ENCODE measurements around the gene PODN. TPM values are rescaled to one million over a fixed set of nuclear protein-coding genes. Genes with fewer than 3 reads are reported as not detected.

The PODN gene
- total and polyA plus RNA-seq, 11 donors, result 5.2 to 61.8 (median 16.7) TPM

DNA sequence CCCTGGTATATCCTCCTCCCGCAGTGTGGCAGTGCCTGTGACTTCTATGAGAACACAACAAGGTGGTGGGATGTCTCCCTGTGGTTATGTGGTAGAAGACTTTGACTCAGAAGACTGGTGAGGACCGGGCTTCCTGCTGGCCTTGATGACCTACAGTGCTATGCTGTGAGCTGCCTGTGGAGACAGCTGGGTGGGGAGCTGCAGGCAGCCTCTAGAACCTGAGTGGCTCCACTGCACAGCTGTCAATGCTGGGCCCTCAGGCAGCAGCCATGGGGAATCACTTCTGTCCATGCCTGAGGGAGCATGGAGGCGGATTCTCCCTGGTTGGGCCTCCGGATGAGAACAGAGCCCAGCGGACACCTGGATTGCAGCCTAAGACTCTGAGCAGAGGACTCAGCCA, 65.5 kb downstream of the PODN start:
- intact Hi-C loops (cut with DNase I), result loop anchor here in 1 of 10 donors (10.0 kb wide), 1 partner anchor 63 kb away; the partner anchor contains the start of gene PODN

DNA sequence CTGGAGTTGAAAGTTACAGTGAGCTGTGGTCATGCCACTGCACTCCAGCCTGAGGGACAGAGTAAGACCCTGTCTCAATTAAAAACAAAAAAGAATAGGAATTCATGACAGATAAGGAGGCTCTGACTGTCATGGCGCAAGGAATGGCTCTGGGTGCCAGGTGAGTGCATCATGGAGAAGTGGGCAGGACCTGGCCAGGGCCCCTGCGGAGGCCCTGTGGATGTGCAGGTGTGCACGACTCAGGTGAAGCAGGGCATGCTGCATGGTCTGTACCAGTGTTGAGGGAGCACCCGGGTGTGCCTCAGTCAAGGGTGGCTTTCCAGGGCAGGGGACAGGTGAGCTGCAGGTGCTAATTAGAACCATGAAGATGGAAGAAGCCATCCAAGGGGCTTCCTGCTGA, 66.4 kb downstream of the PODN start:
- H3K27me3 ChIP-seq, result no peaks in the 10 kb centered on the region
- 91 to 96% (median 95%) methylated on average over 4 of the region's 4 CpGs for WGBS, 4 donors
- intact Hi-C loops (cut with DNase I), result loop anchor here in 1 of 10 donors (10.0 kb wide), 1 partner anchor 64 kb away; the partner anchor contains the start of gene PODN
- DNase-seq, result no peak
- H3K9me3 ChIP-seq, result no peaks in the 10 kb centered on the region
- H3K4me3 ChIP-seq, result no peak overlapping the region
- TF ChIP-seq POLR2A (IDR thresholded peaks at IDR 0.05), result no peak
- TF ChIP-seq, protein P1, sequence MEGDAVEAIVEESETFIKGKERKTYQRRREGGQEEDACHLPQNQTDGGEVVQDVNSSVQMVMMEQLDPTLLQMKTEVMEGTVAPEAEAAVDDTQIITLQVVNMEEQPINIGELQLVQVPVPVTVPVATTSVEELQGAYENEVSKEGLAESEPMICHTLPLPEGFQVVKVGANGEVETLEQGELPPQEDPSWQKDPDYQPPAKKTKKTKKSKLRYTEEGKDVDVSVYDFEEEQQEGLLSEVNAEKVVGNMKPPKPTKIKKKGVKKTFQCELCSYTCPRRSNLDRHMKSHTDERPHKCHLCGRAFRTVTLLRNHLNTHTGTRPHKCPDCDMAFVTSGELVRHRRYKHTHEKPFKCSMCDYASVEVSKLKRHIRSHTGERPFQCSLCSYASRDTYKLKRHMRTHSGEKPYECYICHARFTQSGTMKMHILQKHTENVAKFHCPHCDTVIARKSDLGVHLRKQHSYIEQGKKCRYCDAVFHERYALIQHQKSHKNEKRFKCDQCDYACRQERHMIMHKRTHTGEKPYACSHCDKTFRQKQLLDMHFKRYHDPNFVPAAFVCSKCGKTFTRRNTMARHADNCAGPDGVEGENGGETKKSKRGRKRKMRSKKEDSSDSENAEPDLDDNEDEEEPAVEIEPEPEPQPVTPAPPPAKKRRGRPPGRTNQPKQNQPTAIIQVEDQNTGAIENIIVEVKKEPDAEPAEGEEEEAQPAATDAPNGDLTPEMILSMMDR (IDR thresholded peaks at IDR 0.05), result no peak
- peak overlapping the region in 1 of 12 donors; percentile 9 for H3K27ac ChIP-seq
- peaks cover 0 to 44% (median 22%) of the 10 kb centered on the region in 12 donors for H3K4me1 ChIP-seq
- no peaks in the 10 kb centered on the region for H3K36me3 ChIP-seq
- no peak for ATAC-seq

More for the DNA sequence above, 65.5 kb downstream of the PODN start:
- Histone ChIP-seq H3K27me3 (no peaks in the 10 kb centered on the region), H3K27ac (peak overlapping the region in 1 of 12 donors; percentile 34), H3K9me3 (no peaks in the 10 kb centered on the region), H3K36me3 (no peaks in the 10 kb centered on the region), H3K4me1 (peaks cover 0 to 53% (median 31%) of the 10 kb centered on the region in 12 donors), H3K4me3 (no peak overlapping the region)
- 87 to 90% (median 89%) methylated on average over 5 of the region's 5 CpGs for WGBS, 4 donors
- TF ChIP-seq POLR2A (IDR thresholded peaks at IDR 0.05), result no peak
- TF ChIP-seq, protein P1 (IDR thresholded peaks at IDR 0.05), result no peak
- DNase-seq (peak in 1 of 5 donors; percentile 21), ATAC-seq (no peak)

DNA sequence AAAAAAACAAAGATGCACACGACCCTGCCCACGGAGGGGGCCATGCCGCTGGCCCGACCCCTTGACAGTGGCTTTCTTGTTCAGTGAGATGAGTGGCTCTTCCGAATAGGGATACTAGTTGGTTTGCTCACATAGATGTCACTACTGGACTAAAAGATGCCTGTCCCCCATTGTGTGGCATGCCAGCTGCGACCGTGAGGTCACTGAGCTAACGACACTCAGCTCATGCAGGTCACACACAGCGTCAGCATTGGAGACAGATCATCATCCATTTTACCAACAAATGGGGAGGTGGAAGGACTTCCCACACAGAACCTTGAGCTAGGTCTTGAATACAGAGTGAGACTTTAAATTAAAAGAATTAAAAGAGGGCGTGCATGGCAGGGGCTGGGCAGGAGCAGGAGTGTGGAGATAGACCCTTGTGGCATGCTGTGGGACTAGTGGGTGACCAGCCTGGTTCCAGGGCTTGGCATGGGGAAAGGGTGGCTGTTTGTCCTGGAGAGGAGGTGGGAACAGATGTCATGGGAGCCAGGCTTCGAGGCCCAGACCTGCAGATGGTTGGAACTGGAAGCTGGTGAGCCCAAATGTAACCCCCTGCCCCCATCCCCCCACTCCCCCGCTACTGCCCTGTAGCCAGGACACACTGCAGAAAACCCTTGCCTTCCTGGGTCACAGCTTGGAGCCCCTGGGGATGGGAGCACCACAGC, 68.0 kb downstream of the PODN start:
- ATAC-seq (no peak), DNase-seq (peak in 1 of 5 donors; percentile 4)
- peaks cover 0 to 30% (median 11%) of the 10 kb centered on the region in 12 donors for H3K4me1 ChIP-seq
- H3K27me3 ChIP-seq, result no peaks in the 10 kb centered on the region
- H3K27ac ChIP-seq, result peak overlapping the region in 6 of 12 donors; percentile 18 to 84 (median 47)
- 78 to 88% (median 86%) methylated on average over 9 to 12 of the region's 12 CpGs for WGBS, 4 donors
- no peak overlapping the region for H3K4me3 ChIP-seq
- H3K9me3 ChIP-seq, result no peaks in the 10 kb centered on the region
- intact Hi-C loops (cut with DNase I), result loop anchor here in 1 of 10 donors (10.0 kb wide), 1 partner anchor 65 kb away; the partner anchor contains the start of gene PODN
- H3K36me3 ChIP-seq, result no peaks in the 10 kb centered on the region
- TF ChIP-seq, protein P1 (IDR thresholded peaks at IDR 0.05), result no peak
- TF ChIP-seq POLR2A (IDR thresholded peaks at IDR 0.05), result no peak

DNA sequence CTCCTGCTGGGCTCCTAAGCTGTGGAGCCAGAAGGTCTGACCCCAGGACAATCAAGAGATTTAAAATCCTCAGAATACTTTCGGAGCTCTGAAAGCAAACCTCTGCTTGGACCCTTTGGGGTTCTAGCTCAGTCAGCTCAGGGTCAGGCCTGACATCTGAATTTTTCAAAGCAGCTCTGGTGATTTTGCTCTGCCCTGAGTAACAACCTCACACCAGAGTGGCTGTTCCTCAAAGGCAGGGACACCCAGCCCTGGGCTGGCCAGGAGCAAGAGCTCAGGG, 68.5 kb downstream of the PODN start:
- ATAC-seq (no peak), DNase-seq (no peak)
- peaks cover 0 to 25% (median 6%) of the 10 kb centered on the region in 12 donors for H3K4me1 ChIP-seq
- TF ChIP-seq, protein P1 (IDR thresholded peaks at IDR 0.05), result no peak
- TF ChIP-seq POLR2A (IDR thresholded peaks at IDR 0.05), result no peak
- H3K9me3 ChIP-seq, result no peaks in the 10 kb centered on the region
- no peaks in the 10 kb centered on the region for H3K36me3 ChIP-seq
- no peaks in the 10 kb centered on the region for H3K27me3 ChIP-seq
- peak overlapping the region in 6 of 12 donors; percentile 18 to 84 (median 47) for H3K27ac ChIP-seq
- H3K4me3 ChIP-seq, result no peak overlapping the region
- intact Hi-C loops (cut with DNase I), result no loop called here
- WGBS, 4 donors, result 60 to 88% (median 85%) methylated on average over 1 of the region's 1 CpG
